Subcutaneous abdominal adipose tissue (tissue), 5 donors: ENCODE results near the gene RTN4RL2.

Source experiments
- H3K27ac ChIP-seq: one replicate; pipeline ENCODE4 v1.7.0; 2013; ENCODE audit warnings: low read depth, mild to moderate bottlenecking, inconsistent platforms, low read length, moderate library complexity
- H3K27me3 ChIP-seq, 5 donors: one replicate each; pipeline ENCODE4 v1.7.0; 2013; ENCODE audit warnings: low read length in 5 of 5, inconsistent platforms in 1 of 5; ENCODE audit not compliant: control insufficient read depth in 5 of 5, insufficient read depth in 4 of 5
- H3K36me3 ChIP-seq, 5 donors: one replicate each; pipeline ENCODE4 v1.7.0; 2013; ENCODE audit warnings: low read length in 5 of 5; ENCODE audit not compliant: control insufficient read depth in 5 of 5, insufficient read depth in 5 of 5
- H3K4me1 ChIP-seq, 5 donors: one replicate each; pipeline ENCODE4 v1.7.0; 2013; ENCODE audit warnings: low read length in 5 of 5, mild to moderate bottlenecking in 3 of 5, moderate library complexity in 1 of 5; ENCODE audit not compliant: control insufficient read depth in 5 of 5, insufficient read depth in 5 of 5
- H3K4me3 ChIP-seq, 5 donors: one replicate each; pipeline ENCODE4 v1.7.0; 2013; ENCODE audit warnings: low read length in 5 of 5, low read depth in 1 of 5
- H3K9ac ChIP-seq, 5 donors: one replicate each; pipeline ENCODE4 v1.7.0; 2013; ENCODE audit warnings: low read length in 5 of 5, mild to moderate bottlenecking in 4 of 5, moderate library complexity in 3 of 5
- H3K9me3 ChIP-seq, 5 donors: one replicate each; pipeline ENCODE4 v1.7.0; 2013; ENCODE audit warnings: low read length in 5 of 5; ENCODE audit not compliant: control insufficient read depth in 5 of 5
- donor health status: healthy.
- donor health status: healthy.
- donor health status: healthy.
- donor health status: healthy.
- donor health status: healthy.

The RTN4RL2 gene

GRCh38 chr11:57430952-57431351 is 29.4 kb upstream of the RTN4RL2 start:
- Histone ChIP-seq H3K36me3 (no peaks in the 10 kb centered on the region), H3K9ac (no peak overlapping the region), H3K27ac (no peak overlapping the region)

GRCh38 chr11:57432149-57432561 is 28.2 kb upstream of the RTN4RL2 start:
- Histone ChIP-seq H3K36me3 (no peaks in the 10 kb centered on the region), H3K4me3 (no peak overlapping the region), H3K9me3 (no peaks in the 10 kb centered on the region), H3K27ac (no peak overlapping the region), H3K9ac (no peak overlapping the region), H3K4me1 (peaks cover 8 to 38% (median 33%) of the 10 kb centered on the region in 5 donors), H3K27me3 (no peaks in the 10 kb centered on the region)

More at GRCh38 chr11:57430952-57431351, 29.4 kb upstream of the RTN4RL2 start:
- Histone ChIP-seq H3K4me1 (peaks cover 12 to 50% (median 44%) of the 10 kb centered on the region in 5 donors), H3K9me3 (no peaks in the 10 kb centered on the region), H3K27me3 (no peaks in the 10 kb centered on the region), H3K4me3 (no peak overlapping the region)

GRCh38 chr11:57432714-57433163 is 27.6 kb upstream of the RTN4RL2 start:
- no peaks in the 10 kb centered on the region for H3K36me3 ChIP-seq
- no peak overlapping the region for H3K4me3 ChIP-seq
- no peaks in the 10 kb centered on the region for H3K27me3 ChIP-seq
- no peaks in the 10 kb centered on the region for H3K9me3 ChIP-seq
- H3K4me1 ChIP-seq, result peaks cover 5 to 32% (median 27%) of the 10 kb centered on the region in 5 donors
- no peak overlapping the region for H3K9ac ChIP-seq
- no peak overlapping the region for H3K27ac ChIP-seq

GRCh38 chr11:57434640-57435546 is 25.4 kb upstream of the RTN4RL2 start:
- H3K9me3 ChIP-seq, result no peaks in the 10 kb centered on the region
- no peaks in the 10 kb centered on the region for H3K27me3 ChIP-seq
- H3K4me3 ChIP-seq, result no peak overlapping the region
- no peaks in the 10 kb centered on the region for H3K36me3 ChIP-seq
- H3K27ac ChIP-seq, result peak overlapping the region; percentile 55
- H3K9ac ChIP-seq, result peak overlapping the region in 1 of 5 donors; percentile 18
- peaks cover 2 to 24% (median 20%) of the 10 kb centered on the region in 5 donors for H3K4me1 ChIP-seq

- H3K27me3 ChIP-seq, result no peaks in the 10 kb centered on the region
- peaks cover 2 to 24% (median 20%) of the 10 kb centered on the region in 5 donors for H3K4me1 ChIP-seq
- H3K9me3 ChIP-seq, result no peaks in the 10 kb centered on the region
- H3K9ac ChIP-seq, result no peak overlapping the region
- no peaks in the 10 kb centered on the region for H3K36me3 ChIP-seq
- no peak overlapping the region for H3K27ac ChIP-seq
- no peak overlapping the region for H3K4me3 ChIP-seq
Measured at GRCh38 chr11:57436031-57436430, 24.3 kb upstream of the RTN4RL2 start.

GRCh38 chr11:57438345-57439285 is 21.7 kb upstream of the RTN4RL2 start:
- Histone ChIP-seq H3K27ac (no peak overlapping the region), H3K9ac (no peak overlapping the region), H3K4me1 (peaks cover 2 to 14% (median 10%) of the 10 kb centered on the region in 5 donors)

GRCh38 chr11:57439786-57440185 is 20.5 kb upstream of the RTN4RL2 start:
- no peak overlapping the region for H3K9ac ChIP-seq
- H3K27me3 ChIP-seq, result no peaks in the 10 kb centered on the region
- no peaks in the 10 kb centered on the region for H3K36me3 ChIP-seq
- H3K4me1 ChIP-seq, result peaks cover 2 to 5% (median 4%) of the 10 kb centered on the region in 5 donors
- H3K4me3 ChIP-seq, result no peak overlapping the region
- H3K9me3 ChIP-seq, result no peaks in the 10 kb centered on the region
- no peak overlapping the region for H3K27ac ChIP-seq

More at GRCh38 chr11:57438345-57439285, 21.7 kb upstream of the RTN4RL2 start:
- Histone ChIP-seq H3K36me3 (no peaks in the 10 kb centered on the region), H3K27me3 (no peaks in the 10 kb centered on the region), H3K4me3 (no peak overlapping the region), H3K9me3 (no peaks in the 10 kb centered on the region)

- Histone ChIP-seq H3K4me3 (no peak overlapping the region), H3K27me3 (no peaks in the 10 kb centered on the region), H3K36me3 (no peaks in the 10 kb centered on the region), H3K4me1 (no peaks in the 10 kb centered on the region), H3K9ac (no peak overlapping the region), H3K9me3 (no peaks in the 10 kb centered on the region), H3K27ac (no peak overlapping the region)
Measured at GRCh38 chr11:57440744-57441414, 19.4 kb upstream of the RTN4RL2 start.

GRCh38 chr11:57444362-57445121 is 15.8 kb upstream of the RTN4RL2 start:
- Histone ChIP-seq H3K9ac (no peak overlapping the region), H3K4me1 (no peaks in the 10 kb centered on the region), H3K4me3 (no peak overlapping the region), H3K36me3 (no peaks in the 10 kb centered on the region), H3K27me3 (peaks cover 0 to 4% (median 0%) of the 10 kb centered on the region in 5 donors), H3K27ac (no peak overlapping the region), H3K9me3 (no peaks in the 10 kb centered on the region)
